GM23338 (cell line): ENCODE results near the gene TTC28.

Source experiments
- CTCF ChIP-seq, 2 experiments: fragments of 200-600 bp in 1 of 2; sonication (generic) in 1 of 2; conservative IDR thresholded peaks; 2 replicates each; pipeline versions ENCODE4 v1.5.1 to v1.6.1; 2016 to 2017; ENCODE audit warnings: antibody characterized with exemption in 2 of 2, low read depth in 2 of 2, mild to moderate bottlenecking in 2 of 2, moderate library complexity in 1 of 2
- EZH2 ChIP-seq: fragments of 200-600 bp; sonication (generic); IDR thresholded peaks from one replicate; pipeline ENCODE4 v1.8.0; 2017; ENCODE audit warnings: antibody characterized with exemption, mild to moderate bottlenecking, low read depth; ENCODE audit not compliant: unreplicated experiment
- JUNB ChIP-seq: IDR thresholded peaks from one replicate; pipeline ENCODE4 v1.6.1; 2016; ENCODE audit warnings: antibody characterized with exemption; ENCODE audit not compliant: unreplicated experiment
- POLR2AphosphoS5 ChIP-seq: IDR thresholded peaks from 2 replicates; pipeline ENCODE4 v1.6.1; 2016; ENCODE audit warnings: antibody characterized with exemption, low read depth
- REST ChIP-seq: IDR thresholded peaks from one replicate; pipeline ENCODE4 v1.6.1; 2018; ENCODE audit warnings: antibody characterized with exemption; ENCODE audit not compliant: unreplicated experiment

DNA sequence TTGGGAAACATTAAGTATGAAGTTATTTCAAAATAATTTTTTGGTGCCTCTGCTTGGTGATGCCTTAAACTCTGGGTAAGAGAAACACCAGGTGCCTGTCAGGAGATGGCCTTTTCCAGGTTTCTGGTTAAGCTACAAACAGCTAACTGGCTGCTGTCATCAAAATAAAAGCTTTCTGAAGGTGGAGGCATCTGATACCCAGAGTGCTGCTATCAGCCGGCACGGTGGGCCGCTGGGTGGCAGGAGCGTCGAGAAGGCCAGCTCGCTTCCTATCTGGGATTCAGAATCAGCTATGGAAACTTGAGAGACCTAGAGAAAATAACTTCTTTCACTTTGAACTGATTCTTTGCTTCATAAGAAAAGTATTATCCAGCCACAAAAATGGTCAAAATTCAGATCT lies 679.8 kb downstream of the TTC28 start:
- TF ChIP-seq CTCF (conservative IDR thresholded peaks at IDR 0.05; ENCODE audit: low read depth in 2 of 2) (no peak), EZH2 (no peak), REST (no peak), JUNB (no peak), POLR2AphosphoS5 (no peak)
